ENCODE results near the gene UBE2O.

The UBE2O gene

GRCh38 chr17:76420356-76421043 is 32.5 kb downstream of the UBE2O start:
- Histone ChIP-seq H3K27ac (peak overlapping the region; percentile 32 to 35), H3K4me3 (no peak overlapping the region)
- DNase-seq (ENCODE audit: low spot score) = no peak
- no peak for TF ChIP-seq CTCF (IDR thresholded peaks at IDR 0.05)

- Histone ChIP-seq H3K4me3 (no peak overlapping the region), H3K27ac (peak overlapping the region in 1 of 2 donors; percentile 32)
- no peak for TF ChIP-seq CTCF (IDR thresholded peaks at IDR 0.05)
- DNase-seq (ENCODE audit: low spot score) = no peak
Measured at GRCh38 chr17:76419576-76420260, 33.2 kb downstream of the UBE2O start.

- no peak for DNase-seq (ENCODE audit: low spot score)
- Histone ChIP-seq H3K27ac (no peak overlapping the region), H3K4me3 (no peak overlapping the region)
- TF ChIP-seq CTCF (IDR thresholded peaks at IDR 0.05) = no peak
Measured at GRCh38 chr17:76417499-76418143, 35.3 kb downstream of the UBE2O start.

GRCh38 chr17:76416899-76417298 is 36.1 kb downstream of the UBE2O start:
- Histone ChIP-seq H3K4me3 (no peak overlapping the region), H3K27ac (no peak overlapping the region)
- no peak for DNase-seq (ENCODE audit: low spot score)
- TF ChIP-seq CTCF (IDR thresholded peaks at IDR 0.05) = no peak

- DNase-seq (ENCODE audit: low spot score) = no peak
Measured at GRCh38 chr17:76416457-76416856, 36.5 kb downstream of the UBE2O start.

GRCh38 chr17:76415786-76416185 is 37.2 kb downstream of the UBE2O start:
- DNase-seq (ENCODE audit: low spot score) = no peak
- TF ChIP-seq CTCF (IDR thresholded peaks at IDR 0.05) = no peak
- no peak overlapping the region for H3K27ac ChIP-seq
- H3K4me3 ChIP-seq = no peak overlapping the region

More at GRCh38 chr17:76416457-76416856, 36.5 kb downstream of the UBE2O start:
- no peak overlapping the region for H3K27ac ChIP-seq
- no peak overlapping the region for H3K4me3 ChIP-seq
- TF ChIP-seq CTCF (IDR thresholded peaks at IDR 0.05) = no peak
